Ecto neural progenitor cell (in vitro differentiated cells): ENCODE results near the gene OR51B5.
"Not testable (repeated sequence)": the region's sequence is repeated elsewhere in the genome, so short reads cannot be mapped to it uniquely, and the experiment has no call there.

Experiments
- DNase-seq: peaks from one replicate; pipeline ENCODE4 v3.0.0-alpha.2; 2018; ENCODE audit warnings: low spot score

The OR51B5 gene, protein sequence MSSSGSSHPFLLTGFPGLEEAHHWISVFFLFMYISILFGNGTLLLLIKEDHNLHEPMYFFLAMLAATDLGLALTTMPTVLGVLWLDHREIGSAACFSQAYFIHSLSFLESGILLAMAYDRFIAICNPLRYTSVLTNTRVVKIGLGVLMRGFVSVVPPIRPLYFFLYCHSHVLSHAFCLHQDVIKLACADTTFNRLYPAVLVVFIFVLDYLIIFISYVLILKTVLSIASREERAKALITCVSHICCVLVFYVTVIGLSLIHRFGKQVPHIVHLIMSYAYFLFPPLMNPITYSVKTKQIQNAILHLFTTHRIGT

GRCh38 chr11:5343474-5344335 is at the start of gene OR51B5:
Gene OR51B5 (minus strand): TSS chr11:5343524. CDS start chr11:5343524, 0 bp downstream.
- DNase-seq, result no peak

- DNase-seq, result no peak
Observed at GRCh38 chr11:5390210-5390609, 46.9 kb upstream of the OR51B5 start.

GRCh38 chr11:5384335-5384734 is 41.0 kb upstream of the OR51B5 start:
- no peak for DNase-seq

- DNase-seq, result no peak
Observed at GRCh38 chr11:5383576-5383975, 40.3 kb upstream of the OR51B5 start, which contains the start of gene OR51M1. Gene OR51M1 (plus strand): TSS chr11:5383812. CDS start chr11:5389399, 5,587 bp downstream.

DNA sequence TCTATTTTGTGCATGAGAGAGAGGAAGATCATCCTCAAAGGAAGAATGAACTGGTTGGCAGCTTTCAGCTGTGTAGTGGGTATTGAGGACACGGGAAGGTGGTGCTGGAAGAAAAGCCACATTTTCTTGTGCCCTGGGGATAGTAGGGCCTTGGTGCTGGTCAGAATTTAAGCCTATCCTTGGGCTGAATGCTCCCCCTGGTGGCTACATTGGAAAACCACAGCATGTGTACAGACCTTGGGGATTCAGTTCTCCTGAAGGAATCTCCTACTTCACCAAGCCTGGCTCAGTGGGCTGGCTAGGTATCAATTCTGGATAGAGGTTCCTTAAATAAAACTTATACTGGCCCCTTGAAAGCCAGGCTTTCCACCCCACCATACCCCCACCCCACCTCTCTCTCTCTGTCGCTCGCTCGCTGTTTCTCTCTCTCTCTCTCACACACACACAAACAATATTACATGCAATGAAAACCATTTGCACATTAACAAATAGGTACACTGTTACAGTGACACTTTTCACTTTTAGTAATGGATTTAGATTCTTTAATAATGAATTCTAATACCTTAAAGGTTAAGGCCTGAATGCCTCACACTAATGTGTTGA is 37.5 kb upstream of the OR51B5 start:
- DNase-seq, result peak; percentile 64

GRCh38 chr11:5369789-5370188 is 26.5 kb upstream of the OR51B5 start:
- DNase-seq, result no peak

- DNase-seq, result no peak
Observed at GRCh38 chr11:5368502-5369043, 25.2 kb upstream of the OR51B5 start.

- no peak for DNase-seq
Observed at GRCh38 chr11:5367448-5368074, 24.2 kb upstream of the OR51B5 start.

- no peak for DNase-seq
Observed at GRCh38 chr11:5366856-5367255, 23.5 kb upstream of the OR51B5 start.

DNA sequence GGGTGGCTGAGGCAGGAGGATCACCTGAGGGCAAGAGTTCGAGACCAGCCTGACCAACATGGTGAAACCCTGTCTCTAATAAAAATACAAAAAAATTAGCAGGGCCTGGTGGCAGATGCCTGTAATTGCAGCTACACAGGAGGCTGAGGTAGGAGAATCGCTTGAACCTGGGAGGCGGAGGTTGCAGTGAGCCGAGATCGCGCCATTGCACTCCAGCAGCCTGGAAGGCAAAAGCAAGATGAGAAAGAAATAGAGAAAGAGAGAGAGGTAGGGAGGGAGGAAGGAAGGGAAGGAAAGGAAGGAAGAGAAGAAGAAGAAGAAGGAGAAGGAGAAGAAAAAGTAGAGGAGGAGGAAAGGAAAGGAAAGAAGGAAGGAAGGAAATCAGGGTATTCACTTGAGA is 23.0 kb upstream of the OR51B5 start:
- DNase-seq, result not testable (repeated sequence)

- DNase-seq, result no peak
Observed at GRCh38 chr11:5364214-5364613, 20.9 kb upstream of the OR51B5 start.

DNA sequence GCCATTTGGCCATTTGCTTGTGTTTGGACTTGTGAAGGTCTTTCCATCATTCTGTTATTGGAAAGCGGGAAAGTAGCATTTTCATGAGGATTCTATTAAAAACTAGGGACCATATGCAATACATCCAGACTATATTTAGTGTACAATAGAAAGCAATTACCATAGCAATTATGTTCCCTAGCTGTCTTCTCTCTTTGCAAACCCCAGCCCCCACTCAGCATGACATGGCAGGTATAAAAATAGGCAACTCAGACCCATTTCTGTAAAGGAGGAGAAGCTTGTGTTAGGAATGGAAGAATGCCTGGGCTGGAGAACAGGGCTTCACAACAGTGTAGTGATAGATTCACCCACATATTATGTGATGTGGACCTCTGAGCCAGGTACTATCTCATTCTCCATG is 20.4 kb upstream of the OR51B5 start:
- DNase-seq, result no peak

DNA sequence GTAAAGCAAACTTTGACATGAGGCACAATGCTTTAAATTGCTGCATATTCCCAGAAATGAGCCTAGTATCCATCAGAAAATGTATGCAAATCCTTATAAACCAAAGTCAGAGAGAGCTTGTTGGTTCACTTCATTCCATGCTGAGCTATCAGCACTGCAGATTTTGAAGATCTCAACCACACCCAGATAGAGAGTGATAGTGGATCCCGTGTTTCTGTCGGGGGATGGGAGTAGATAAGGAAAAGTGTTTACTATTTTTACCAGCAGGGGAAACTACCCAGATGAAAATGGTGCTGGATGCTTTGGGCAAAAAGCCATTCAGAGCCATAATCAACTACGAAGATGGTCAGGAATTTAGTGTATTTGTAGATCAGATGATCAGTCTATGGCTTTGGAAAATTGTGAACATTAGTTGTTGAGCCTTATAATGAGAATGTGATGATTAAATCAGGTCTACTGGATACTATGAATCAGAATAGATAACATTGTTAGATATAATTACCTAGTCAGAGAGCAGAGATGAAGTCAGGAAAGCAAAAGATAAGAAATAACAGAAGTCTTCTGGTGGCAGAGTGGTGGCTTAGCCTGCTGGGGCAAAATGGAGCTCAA is 18.8 kb upstream of the OR51B5 start:
- no peak for DNase-seq

DNA sequence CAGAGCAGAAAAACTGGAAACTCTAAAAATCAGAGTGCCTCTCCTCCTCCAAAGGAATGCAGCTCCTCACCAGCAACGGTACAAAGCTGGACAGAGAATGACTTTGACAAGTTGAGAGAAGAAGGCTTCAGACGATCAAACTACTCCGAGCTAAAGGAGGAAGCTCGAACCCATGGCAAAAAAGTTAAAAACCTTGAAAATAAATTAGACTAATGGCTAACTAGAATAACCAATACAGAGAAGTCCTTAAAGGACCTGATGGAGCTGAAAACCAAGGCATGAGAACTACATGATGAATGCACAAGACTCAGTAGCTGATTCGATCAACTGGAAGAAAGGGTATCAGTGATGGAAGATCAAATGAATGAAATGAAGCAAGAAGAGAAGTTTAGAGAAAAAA is 12.7 kb upstream of the OR51B5 start:
- not testable (repeated sequence) for DNase-seq

GRCh38 chr11:5351208-5351607 is 7.9 kb upstream of the OR51B5 start, which contains the start of gene OR51B6:
Gene OR51B6 (plus strand): TSS chr11:5351508. CDS start chr11:5351508, 0 bp downstream.
- no peak for DNase-seq

GRCh38 chr11:5349550-5349949 is 6.2 kb upstream of the OR51B5 start:
- no peak for DNase-seq

DNA sequence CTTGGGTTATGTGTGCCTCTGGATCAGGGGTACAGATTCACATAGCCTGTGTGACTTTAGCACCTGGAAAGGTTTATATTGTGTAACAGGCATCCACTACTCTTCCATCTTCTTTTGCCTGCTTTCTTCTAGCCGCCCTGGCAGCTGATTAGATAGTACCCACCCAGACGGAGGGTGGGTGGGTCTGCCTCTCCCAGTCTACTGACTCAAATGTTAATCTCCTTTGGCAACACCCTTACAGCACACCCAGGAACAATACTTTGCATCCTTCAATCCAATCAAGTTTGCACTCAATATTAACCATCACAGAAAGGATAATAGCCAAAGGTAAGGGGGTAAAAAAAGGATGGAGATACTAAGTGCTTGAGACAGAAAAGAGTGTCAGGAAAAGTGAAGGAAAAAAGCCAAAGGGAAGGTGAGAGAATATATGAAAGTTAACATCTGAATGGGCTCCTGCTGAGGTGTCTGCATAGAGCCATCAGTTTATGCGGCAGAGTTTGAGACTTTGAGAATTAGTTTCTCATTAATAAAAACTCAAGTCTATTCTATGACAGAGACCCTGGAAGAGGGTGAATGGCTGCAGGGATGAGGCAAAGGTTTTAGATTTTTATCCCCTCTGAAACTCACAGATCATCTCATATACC is 5.3 kb upstream of the OR51B5 start:
- DNase-seq, result no peak

GRCh38 chr11:5345831-5346230 is 2.5 kb upstream of the OR51B5 start:
- no peak for DNase-seq

GRCh38 chr11:5339771-5340322 is 3.5 kb downstream of the OR51B5 start:
- DNase-seq, result no peak

- DNase-seq, result not testable (repeated sequence)
Observed at GRCh38 chr11:5337253-5337652, 6.1 kb downstream of the OR51B5 start.

DNA sequence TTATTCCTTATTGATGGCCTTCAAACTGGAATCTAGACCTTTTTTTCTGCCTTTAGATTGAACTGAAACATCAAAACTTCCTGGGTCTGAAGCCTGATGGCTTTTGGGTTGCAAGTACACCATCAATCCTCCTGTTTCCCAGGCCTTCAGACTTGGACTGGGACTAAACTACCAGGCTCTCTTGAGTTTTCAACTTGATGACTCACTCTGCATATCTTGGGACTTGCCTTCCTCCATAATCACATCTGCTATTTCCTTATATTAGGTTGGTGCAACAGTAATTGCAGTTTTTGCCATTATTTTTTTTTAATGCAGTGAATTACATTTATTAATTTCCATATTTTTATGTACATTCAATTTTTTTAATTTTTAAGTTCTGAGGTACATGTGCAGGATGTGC is 7.0 kb downstream of the OR51B5 start:
- no peak for DNase-seq
